Activated CD8-positive, alpha-beta T cell treated with anti-CD3 and anti-CD28 coated beads for 36 hours (primary cell): ENCODE results near the gene USP20. TPM values are rescaled to one million over a fixed set of nuclear protein-coding genes. Genes with fewer than 3 reads are reported as not detected.
A peak's percentile ranks its signal among the peaks of the same experiment; 100 is the strongest.

Experiments
- ATAC-seq: fragments of 200-7000 bp; cut with Tn5 transposase; one replicate; pipeline ENCODE4 v1.10.0; 2021; ENCODE audit warnings: mild to moderate bottlenecking, moderate library complexity
- CTCF ChIA-PET: fragments of 350-600 bp; sonication (Branson Sonifier 250); formaldehyde crosslinking; loops from one replicate; lab custom pipeline; 2021; ENCODE audit warnings: antibody characterized with exemption; lab: Charles Lee
- POLR2A ChIA-PET: fragments of 350-600 bp; sonication (Branson Sonifier 250); formaldehyde crosslinking; loops from one replicate; lab custom pipeline; 2021; ENCODE audit warnings: antibody characterized with exemption; lab: Charles Lee
- DNase-seq: peaks from one replicate; pipeline ENCODE4 v3.0.0-alpha.2; 2020
- H3K27ac Mint-ChIP-seq: one replicate; pipeline ENCODE4 v1.8.0; 2021; ENCODE audit warnings: mild to moderate bottlenecking, mixed read lengths
- H3K27me3 Mint-ChIP-seq: one replicate; pipeline ENCODE4 v1.8.0; 2021; ENCODE audit warnings: mixed read lengths
- H3K36me3 Mint-ChIP-seq: one replicate; pipeline ENCODE4 v1.8.0; 2021; ENCODE audit warnings: low read depth, mixed read lengths
- H3K4me1 Mint-ChIP-seq: one replicate; pipeline ENCODE4 v1.8.0; 2021; ENCODE audit warnings: low read depth, mixed read lengths
- H3K4me3 Mint-ChIP-seq: one replicate; pipeline ENCODE4 v1.8.0; 2021; ENCODE audit warnings: mild to moderate bottlenecking, moderate library complexity, mixed read lengths
- H3K9me3 Mint-ChIP-seq: one replicate; pipeline ENCODE4 v1.8.0; 2021; ENCODE audit warnings: mixed read lengths
- intact Hi-C: fragments of 100-400 bp; cut with micrococcal nuclease; formaldehyde crosslinking; loops from one replicate; pipeline ENCODE4 v1.10.0; 2022
- total RNA-seq, 2 experiments: library from RNA; stranded (reverse); gene quantifications; one replicate each; pipeline ENCODE4 v1.2.3, GENCODE V29; 2021
- TF ChIP-seq, protein P1 (sequence below): fragments of 200-600 bp; IDR thresholded peaks from one replicate; pipeline ENCODE4 v1.8.0; 2022; ENCODE audit warnings: antibody characterized with exemption, mild to moderate bottlenecking

The USP20 gene
- total RNA-seq, 2 experiments from 2014 or later, result 55.3 to 55.9 TPM

DNA sequence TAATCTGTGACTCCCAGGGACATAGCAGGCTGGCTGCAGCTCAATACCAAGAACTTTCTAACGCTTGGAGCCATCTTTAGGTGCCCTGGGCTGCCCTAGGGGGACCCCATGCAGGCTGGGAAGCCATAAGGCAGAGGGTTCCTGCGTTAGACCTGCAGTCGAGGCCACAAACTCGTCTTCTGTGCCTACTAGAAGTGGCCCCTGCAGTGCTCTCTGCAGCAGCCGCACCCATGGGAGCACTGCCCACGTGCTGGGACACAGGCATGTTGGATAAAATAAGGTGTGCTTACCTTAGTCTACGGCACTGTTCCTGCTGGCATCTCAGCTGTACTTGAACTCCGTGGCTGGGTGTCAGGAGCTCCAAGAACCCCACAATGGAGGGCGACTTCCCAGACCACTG is 22.9 kb upstream of the USP20 start:
- CTCF ChIA-PET, result interaction anchor here (2.3 kb wide), 1 partner anchor 86 kb away, joined by 7 read pairs; no protein-coding TSS in a partner anchor
- Mint-ChIP-seq H3K36me3 (peaks cover 54% of the 10 kb centered on the region), H3K27ac (peak overlapping the region; percentile 51)

DNA sequence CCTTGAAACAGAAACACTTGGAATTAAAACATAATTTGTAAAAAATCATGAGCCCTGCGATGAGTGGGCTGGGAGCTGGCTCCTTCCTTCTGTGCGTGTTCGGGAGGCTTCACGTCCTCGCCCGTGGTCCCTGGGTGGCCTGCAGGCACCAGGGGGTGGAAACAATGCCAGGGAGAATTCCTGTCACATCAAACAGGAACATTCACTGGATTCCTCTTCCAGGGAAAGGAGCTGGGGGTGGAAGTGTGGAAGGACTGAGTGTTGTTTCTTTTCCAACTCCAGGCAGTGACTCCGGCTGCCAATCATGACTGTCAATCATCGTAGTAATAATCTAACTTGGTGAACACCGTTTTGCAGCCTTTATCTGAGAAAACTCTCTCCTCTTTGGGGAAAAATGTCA is 21.6 kb upstream of the USP20 start:
- Mint-ChIP-seq H3K4me3 (no peak overlapping the region), H3K9me3 (no peaks in the 10 kb centered on the region), H3K27ac (no peak overlapping the region), H3K36me3 (peaks cover 57% of the 10 kb centered on the region), H3K4me1 (peaks cover 4% of the 10 kb centered on the region), H3K27me3 (no peaks in the 10 kb centered on the region)
- ChIA-PET POLR2A (interaction anchor here (2.0 kb wide), 1 partner anchor 9 kb away, joined by 8 read pairs; the partner anchor contains the start of gene TOR1A), CTCF (interaction anchor here (0.6 kb wide), 1 partner anchor 252 kb away, joined by 3 read pairs; no protein-coding TSS in a partner anchor)
- intact Hi-C loops, result no loop called here
- DNase-seq (no peak), ATAC-seq (no peak)
- TF ChIP-seq, protein P1, sequence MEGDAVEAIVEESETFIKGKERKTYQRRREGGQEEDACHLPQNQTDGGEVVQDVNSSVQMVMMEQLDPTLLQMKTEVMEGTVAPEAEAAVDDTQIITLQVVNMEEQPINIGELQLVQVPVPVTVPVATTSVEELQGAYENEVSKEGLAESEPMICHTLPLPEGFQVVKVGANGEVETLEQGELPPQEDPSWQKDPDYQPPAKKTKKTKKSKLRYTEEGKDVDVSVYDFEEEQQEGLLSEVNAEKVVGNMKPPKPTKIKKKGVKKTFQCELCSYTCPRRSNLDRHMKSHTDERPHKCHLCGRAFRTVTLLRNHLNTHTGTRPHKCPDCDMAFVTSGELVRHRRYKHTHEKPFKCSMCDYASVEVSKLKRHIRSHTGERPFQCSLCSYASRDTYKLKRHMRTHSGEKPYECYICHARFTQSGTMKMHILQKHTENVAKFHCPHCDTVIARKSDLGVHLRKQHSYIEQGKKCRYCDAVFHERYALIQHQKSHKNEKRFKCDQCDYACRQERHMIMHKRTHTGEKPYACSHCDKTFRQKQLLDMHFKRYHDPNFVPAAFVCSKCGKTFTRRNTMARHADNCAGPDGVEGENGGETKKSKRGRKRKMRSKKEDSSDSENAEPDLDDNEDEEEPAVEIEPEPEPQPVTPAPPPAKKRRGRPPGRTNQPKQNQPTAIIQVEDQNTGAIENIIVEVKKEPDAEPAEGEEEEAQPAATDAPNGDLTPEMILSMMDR, result no peak

More for the DNA sequence above, 22.9 kb upstream of the USP20 start:
- H3K9me3 Mint-ChIP-seq, result no peaks in the 10 kb centered on the region
- no peaks in the 10 kb centered on the region for H3K27me3 Mint-ChIP-seq
- intact Hi-C loops, result no loop called here
- H3K4me1 Mint-ChIP-seq, result peaks cover 4% of the 10 kb centered on the region
- ATAC-seq, result no peak
- DNase-seq, result no peak
- TF ChIP-seq, protein P1, result no peak
- H3K4me3 Mint-ChIP-seq, result no peak overlapping the region
- POLR2A ChIA-PET, result interaction anchor here (0.7 to 2.0 kb wide), 4 partner anchors 9 to 258 kb away, joined by 3 to 8 read pairs (median 4); partner anchors contain the start of genes TOR1A and TOR1B

DNA sequence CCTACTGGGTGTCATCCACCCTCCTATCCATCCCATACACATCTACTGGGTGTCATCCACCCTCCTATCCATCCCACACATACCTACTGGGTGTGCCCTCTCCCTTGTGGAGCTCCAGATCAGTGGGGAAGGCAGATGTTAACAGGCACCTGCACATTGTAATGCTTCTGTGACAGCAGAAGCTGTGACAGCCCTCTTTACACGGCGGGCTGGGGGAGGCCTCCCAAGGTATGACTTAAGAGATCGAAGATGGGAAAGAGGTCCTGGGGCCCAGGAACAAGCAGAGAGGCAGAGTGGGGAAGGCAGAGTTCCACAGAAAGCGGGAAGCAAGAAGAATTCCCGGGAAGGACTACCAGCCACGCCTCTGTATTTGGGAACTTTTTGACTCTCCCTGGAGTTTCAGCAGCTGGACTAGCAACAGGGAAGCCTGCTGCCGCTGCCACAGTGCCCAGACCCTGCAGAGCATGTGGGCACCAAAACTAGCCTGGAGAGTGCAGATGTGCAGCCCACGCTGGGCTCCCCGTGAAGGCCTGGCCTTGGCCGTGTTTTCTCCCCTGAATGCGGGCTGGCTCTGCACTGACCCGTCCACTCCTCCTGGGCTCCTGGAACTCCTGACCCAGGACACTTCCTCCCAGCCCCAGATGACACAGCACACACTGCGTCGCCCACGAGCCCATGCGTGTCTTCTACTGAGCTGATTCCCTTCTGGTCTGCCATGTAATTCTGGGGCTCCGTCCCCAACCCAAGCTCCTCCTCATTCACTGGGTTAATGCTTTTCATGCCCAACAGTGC is 20.6 kb upstream of the USP20 start:
- Mint-ChIP-seq H3K27me3 (no peaks in the 10 kb centered on the region), H3K9me3 (no peaks in the 10 kb centered on the region), H3K27ac (peak overlapping the region; percentile 28), H3K4me3 (no peak overlapping the region), H3K4me1 (peaks cover 4% of the 10 kb centered on the region), H3K36me3 (peaks cover 54% of the 10 kb centered on the region)
- DNase-seq (no peak), ATAC-seq (no peak)
- TF ChIP-seq, protein P1, result no peak
- CTCF ChIA-PET, result no interaction called here
- POLR2A ChIA-PET, result interaction anchor here (1.3 to 1.5 kb wide), 3 partner anchors 9 to 29 kb away, joined by 3 to 5 read pairs (median 3); partner anchors contain the start of gene TOR1A
- intact Hi-C loops, result no loop called here

DNA sequence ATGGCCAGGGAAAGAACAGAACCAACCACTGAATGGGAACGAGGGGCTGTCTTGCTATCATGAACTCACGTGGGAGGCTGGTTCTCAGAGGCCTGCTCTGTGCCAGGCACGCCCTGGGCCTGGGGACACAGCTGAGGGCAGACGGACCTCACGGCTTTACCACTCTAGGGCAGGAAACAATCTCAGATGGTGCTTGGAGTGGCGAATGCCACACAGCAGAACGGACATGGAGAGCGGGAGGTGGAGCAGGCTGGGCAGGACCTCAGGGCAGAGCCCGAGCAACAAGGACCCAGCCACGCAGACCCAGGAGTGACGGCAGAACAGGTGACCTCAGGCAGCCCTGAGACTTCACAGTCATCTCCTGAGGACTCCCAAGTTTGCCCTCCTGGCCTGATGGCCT is 20.0 kb upstream of the USP20 start:
- TF ChIP-seq, protein P1, result no peak
- peak overlapping the region; percentile 16 for H3K27ac Mint-ChIP-seq
- H3K9me3 Mint-ChIP-seq, result no peaks in the 10 kb centered on the region
- POLR2A ChIA-PET, result interaction anchor here (1.3 to 1.5 kb wide), 3 partner anchors 8 to 29 kb away, joined by 3 to 5 read pairs (median 3); partner anchors contain the start of gene TOR1A
- intact Hi-C loops, result no loop called here
- H3K4me1 Mint-ChIP-seq, result peaks cover 5% of the 10 kb centered on the region
- DNase-seq (no peak), ATAC-seq (no peak)
- no peak overlapping the region for H3K4me3 Mint-ChIP-seq
- H3K36me3 Mint-ChIP-seq, result peaks cover 49% of the 10 kb centered on the region
- no peaks in the 10 kb centered on the region for H3K27me3 Mint-ChIP-seq
- CTCF ChIA-PET, result no interaction called here
